HepG2 (cell line): ENCODE measurements around the gene RSPH9. TPM values are rescaled to one million over a fixed set of nuclear protein-coding genes. Genes with fewer than 3 reads are reported as not detected.

Source experiments
- ATAC-seq: fragments of 200-7000 bp; cut with Tn5 transposase; 3 replicates; pipeline ENCODE4 v1.9.1; 2020; ENCODE audit warnings: mild to moderate bottlenecking, moderate library complexity
- BruUV-seq: library from RNA; stranded (reverse); fragments of 400-500 nt; replicated peaks from 2 replicates; lab custom pipeline; 2021; lab: Mats Ljungman, UMichigan
- CTCF ChIA-PET: fragments of 300-600 bp; formaldehyde crosslinking; extraction: SDS; loops from one replicate; lab custom pipeline; 2021; ENCODE audit warnings: low total read pairs, inconsistent platforms, low intra/inter-chr PET ratio; lab: Yijun Ruan, JAX
- POLR2A ChIA-PET: fragments of 350-600 bp; sonication (Branson Sonifier 250); formaldehyde crosslinking; loops from one replicate; lab custom pipeline; 2020; ENCODE audit warnings: antibody characterized with exemption, inconsistent platforms; lab: Yijun Ruan, JAX
- DNase-seq: peaks from one replicate; pipeline ENCODE4 v3.0.0-alpha.2; 2015; ENCODE audit warnings: low spot score
- FAIRE-seq: peaks from 3 replicates; lab custom pipeline; 2011; peaks lifted over from hg19 to GRCh38; lab: Jason Lieb, UNC
- H2AFZ ChIP-seq: one replicate; pipeline ENCODE4 v1.6.1; 2011; ENCODE audit warnings: low read length, inconsistent platforms
- H3K27ac ChIP-seq: fragments of 300-600 bp; 3 replicates; pipeline ENCODE4 v1.8.0; 2011; ENCODE audit warnings: mixed run types, mild to moderate bottlenecking, mixed read lengths, low read length, inconsistent platforms; ENCODE audit not compliant: insufficient read depth; ENCODE audit errors: extremely low read length
- H3K27me3 ChIP-seq, 2 experiments: fragments of 200-600 bp in 1 of 2; 2 replicates in 1 of 2; 3 replicates in 1 of 2; pipeline versions ENCODE4 v1.6.0 to v1.8.0; 2011; ENCODE audit warnings: low read length in 2 of 2, mild to moderate bottlenecking in 2 of 2, moderate library complexity in 2 of 2, inconsistent platforms in 1 of 2; ENCODE audit not compliant: insufficient read depth in 2 of 2, control insufficient read depth in 1 of 2
- H3K36me3 ChIP-seq, 2 experiments: fragments of 200-600 bp in 1 of 2; replicated peaks in 1 of 2; 2 replicates in 1 of 2; 3 replicates in 1 of 2; pipeline versions ENCODE4 v1.5.1 to v1.8.0; 2011; ENCODE audit warnings: low read length in 2 of 2, inconsistent platforms in 1 of 2; ENCODE audit not compliant: insufficient read depth in 2 of 2, control insufficient read depth in 1 of 2
- H3K4me1 ChIP-seq: 2 replicates; pipeline ENCODE4 v1.5.1; 2012; ENCODE audit warnings: low read length, inconsistent platforms; ENCODE audit not compliant: insufficient read depth
- H3K4me2 ChIP-seq: 2 replicates; pipeline ENCODE4 v1.6.0; 2011; ENCODE audit warnings: low read depth, low read length, inconsistent platforms
- H3K4me3 ChIP-seq, 3 experiments: fragments of 200-600 bp in 1 of 3; sonication (generic), shearing (Covaris generic) in 1 of 3; replicated peaks in 1 of 3; 2 replicates each; pipeline ENCODE4 v1.5.1; 2011 to 2016; ENCODE audit warnings: low read length in 3 of 3, inconsistent platforms in 2 of 3, low read depth in 2 of 3, mild to moderate bottlenecking in 2 of 3, control low read depth in 1 of 3, mixed read lengths in 1 of 3; ENCODE audit not compliant: insufficient read depth in 1 of 3
- H3K79me2 ChIP-seq: one replicate; pipeline ENCODE4 v1.6.1; 2011; ENCODE audit warnings: low read length, inconsistent platforms; ENCODE audit not compliant: insufficient read depth
- H3K9ac ChIP-seq: 2 replicates; pipeline ENCODE4 v1.6.0; 2011; ENCODE audit warnings: mild to moderate bottlenecking, low read depth, low read length, inconsistent platforms; ENCODE audit not compliant: insufficient read depth
- H3K9me3 ChIP-seq: 2 replicates; pipeline ENCODE4 v1.5.1; 2012; ENCODE audit warnings: mild to moderate bottlenecking, low read length
- H4K20me1 ChIP-seq: 2 replicates; pipeline ENCODE4 v1.6.0; 2011; ENCODE audit warnings: inconsistent platforms, mild to moderate bottlenecking, low read length, moderate library complexity; ENCODE audit not compliant: insufficient read depth
- ATF3 ChIP-seq: sonication (generic); formaldehyde crosslinking; IDR thresholded peaks from 2 replicates; pipeline ENCODE4 v1.4.0; 2020; ENCODE audit warnings: missing genetic modification reagents
- BRD4 ChIP-seq: sonication (generic); formaldehyde crosslinking; IDR thresholded peaks from 2 replicates; pipeline ENCODE4 v1.4.0; 2020; ENCODE audit warnings: missing genetic modification reagents
- FOXM1 ChIP-seq: sonication (generic); formaldehyde crosslinking; IDR thresholded peaks from 2 replicates; pipeline ENCODE4 v1.5.0; 2020; ENCODE audit warnings: missing genetic modification reagents
- HOXA5 ChIP-seq: sonication (generic); formaldehyde crosslinking; IDR thresholded peaks from 2 replicates; pipeline ENCODE4 v1.4.0; 2020; ENCODE audit warnings: missing genetic modification reagents
- IRF9 ChIP-seq: sonication (generic); formaldehyde crosslinking; IDR thresholded peaks from 2 replicates; pipeline ENCODE4 v1.8.0; 2022; ENCODE audit warnings: missing genetic modification reagents, mild to moderate bottlenecking, borderline replicate concordance
- MED1 ChIP-seq: sonication (generic); formaldehyde crosslinking; IDR thresholded peaks from 2 replicates; pipeline ENCODE4 v1.4.0; 2020; ENCODE audit warnings: missing genetic modification reagents
- MEIS1 ChIP-seq: sonication (generic); formaldehyde crosslinking; IDR thresholded peaks from 2 replicates; pipeline ENCODE4 v1.9.0; 2021; ENCODE audit warnings: mild to moderate bottlenecking, missing genetic modification reagents, moderate library complexity, borderline replicate concordance
- POLR2AphosphoS5 ChIP-seq: IDR thresholded peaks from 2 replicates; pipeline ENCODE4 v1.6.1; 2012; ENCODE audit warnings: low read depth, low read length
- RNF2 ChIP-seq: fragments of 450-650 bp; conservative IDR thresholded peaks from 2 replicates; pipeline ENCODE4 v1.6.1; 2016; ENCODE audit warnings: low read depth
- SIX4 ChIP-seq: sonication (generic); formaldehyde crosslinking; IDR thresholded peaks from 2 replicates; pipeline ENCODE4 v1.4.0; 2020; ENCODE audit warnings: missing genetic modification reagents
- SMARCC2 ChIP-seq: fragments of 450-650 bp; IDR thresholded peaks from 2 replicates; pipeline ENCODE4 v1.6.1; 2017; ENCODE audit warnings: antibody characterized with exemption, mild to moderate bottlenecking
- TBX2 ChIP-seq: sonication (generic); formaldehyde crosslinking; IDR thresholded peaks from 2 replicates; pipeline ENCODE4 v1.5.0; 2020; ENCODE audit warnings: missing genetic modification reagents, mild to moderate bottlenecking, borderline replicate concordance
- ZC3H13 ChIP-seq: sonication (generic); formaldehyde crosslinking; IDR thresholded peaks from 2 replicates; pipeline ENCODE4 v1.8.1; 2023; ENCODE audit warnings: mild to moderate bottlenecking, missing genetic modification reagents, moderate library complexity
- ZFP90 ChIP-seq: sonication (generic); formaldehyde crosslinking; IDR thresholded peaks from 2 replicates; pipeline ENCODE4 v1.8.0; 2022; ENCODE audit warnings: missing genetic modification reagents, mild to moderate bottlenecking, inconsistent platforms, borderline replicate concordance
- ZMYM2 ChIP-seq: sonication (generic); formaldehyde crosslinking; IDR thresholded peaks from 2 replicates; pipeline ENCODE4 v1.8.0; 2022; ENCODE audit warnings: mild to moderate bottlenecking, missing genetic modification reagents
- ZNF136 ChIP-seq: sonication (generic); formaldehyde crosslinking; IDR thresholded peaks from 2 replicates; pipeline ENCODE4 v1.8.1; 2022; ENCODE audit warnings: low read depth, mild to moderate bottlenecking, moderate library complexity, missing genetic modification reagents
- ZNF232 ChIP-seq: sonication (generic); formaldehyde crosslinking; IDR thresholded peaks from 2 replicates; pipeline ENCODE4 v1.4.0; 2020; ENCODE audit warnings: missing genetic modification reagents, borderline replicate concordance
- ZNF441 ChIP-seq: sonication (generic); formaldehyde crosslinking; IDR thresholded peaks from 2 replicates; pipeline ENCODE4 v1.7.0; 2021; ENCODE audit warnings: missing genetic modification reagents, borderline replicate concordance
- ZNF784 ChIP-seq: sonication (generic); formaldehyde crosslinking; IDR thresholded peaks from 2 replicates; pipeline ENCODE4 v1.5.1; 2020; ENCODE audit warnings: missing genetic modification reagents, mild to moderate bottlenecking, borderline replicate concordance
- WGBS: methylation state at CpG from one replicate; pipeline ENCODE4 v1.1.6; 2017; ENCODE audit warnings: low lambda C conversion rate; 5-methylcytosine and 5-hydroxymethylcytosine counted together
- in situ Hi-C: cut with HindIII; loops from 2 replicates; pipeline ENCODE4 v1.10.0; 2017; ENCODE audit warnings: low pct_unique_long_range_greater_than_20kb; ENCODE audit not compliant: extremely low pct_ligation_motif_present
- intact Hi-C: fragments of 100-400 bp; cut with micrococcal nuclease; formaldehyde crosslinking; loops from one replicate; pipeline ENCODE4 v1.10.0; 2022; ENCODE audit not compliant: unreplicated experiment
- polyA plus RNA-seq, 8 experiments: library from polyadenylated mRNA; depleted of rRNA in 3 of 8; stranded (reverse) in 7 of 8; unstranded in 1 of 8; fragments of >200 nt; fragmentation: Illumina TruSeq in 4 of 8; extraction: Trizol in 4 of 8; gene quantifications; 2 replicates each; pipeline versions ENCODE4 v1.2.1 to v1.2.3, GENCODE V29; 2011 to 2016; ENCODE audit warnings: low read depth in 4 of 8, missing spikeins in 1 of 8, mixed read lengths in 1 of 8; ENCODE audit not compliant: insufficient read depth in 1 of 8
- total RNA-seq, 5 experiments: library from RNA; depleted of rRNA; stranded (reverse); fragments of >200 nt; fragmentation: Illumina TruSeq; extraction: Trizol; gene quantifications; 2 replicates each; pipeline ENCODE4 v1.2.3, GENCODE V29; 2016; ENCODE audit warnings: low read depth in 1 of 5

RSPH9 gene
- total and polyA plus RNA-seq, 2 of the 13 experiments (the other 11 are each of a cell fraction or from before 2014, with no cell fraction given) = 0.04 TPM; not detected in 1

GRCh38 chr6:43670623-43670986 lies 25.8 kb downstream of the RSPH9 start:
- Histone ChIP-seq H2AFZ (no peak overlapping the region), H3K4me2 (no peak overlapping the region), H4K20me1 (no peaks in the 10 kb centered on the region), H3K79me2 (no peaks in the 10 kb centered on the region), H3K27me3 (peaks cover 0 to 6% of the 10 kb centered on the region in 2 experiments; a peak in 1 of 5 replicates), H3K9me3 (no peaks in the 10 kb centered on the region), H3K4me3 (no peak overlapping the region), H3K4me1 (peaks cover 79% of the 10 kb centered on the region), H3K27ac (no peak overlapping the region), H3K9ac (no peak overlapping the region), H3K36me3 (peaks cover 23 to 35% of the 10 kb centered on the region in 2 experiments)
- in situ Hi-C loops = no loop called here
- intact Hi-C loops = loop anchor here (2.0 kb wide), 1 partner anchor 40 kb away; no protein-coding TSS in a partner anchor
- no peak for DNase-seq
- CTCF ChIA-PET = no interaction called here
- 95% methylated on average over 4 of the region's 6 CpGs for WGBS
- ATAC-seq = no peak
- no peak for FAIRE-seq
- POLR2A ChIA-PET = interaction anchor here (0.8 to 7.5 kb wide), 6 partner anchors 13 to 99 kb away, joined by 3 to 55 read pairs (median 8); partner anchors contain the start of genes GTPBP2, MRPS18A and VEGFA
- no TSS peak for BruUV-seq
- no peak for TF ChIP-seq SIX4
- 0 out of 2 replicates have a peak, but pooled peaks have one; percentile 29 for TF ChIP-seq ZC3H13 (CRISPR knock-in tag)
- no peak for TF ChIP-seq MEIS1 (CRISPR knock-in tag)
- peak; percentile 28; the same call in 1 of the 2 replicates for TF ChIP-seq FOXM1 (CRISPR knock-in tag)
- no peak for TF ChIP-seq HOXA5 (CRISPR knock-in tag)
- 0 out of 2 replicates have a peak, but pooled peaks have one; percentile 36 for TF ChIP-seq ZNF232 (CRISPR knock-in tag)
- TF ChIP-seq BRD4 = peak; percentile 66; the same call in 1 of the 2 replicates
- 0 out of 2 replicates have a peak, but pooled peaks have one; percentile 10 for TF ChIP-seq IRF9 (CRISPR knock-in tag)
- TF ChIP-seq TBX2 (CRISPR knock-in tag) = no peak
- 0 out of 2 replicates have a peak, but pooled peaks have one; percentile 29 for TF ChIP-seq ZFP90
- no peak for TF ChIP-seq ZMYM2 (CRISPR knock-in tag)
- TF ChIP-seq MED1 (CRISPR knock-in tag) = 0 out of 2 replicates have a peak, but pooled peaks have one; percentile 11
- TF ChIP-seq SMARCC2 = no peak
- TF ChIP-seq ZNF441 (CRISPR knock-in tag) = 0 out of 2 replicates have a peak, but pooled peaks have one; percentile 27
- TF ChIP-seq POLR2AphosphoS5 = peak; percentile 14; the same call in 1 of the 2 replicates
- no peak for TF ChIP-seq ZNF784 (CRISPR knock-in tag)
- no peak for TF ChIP-seq ATF3
- no peak for TF ChIP-seq RNF2
- TF ChIP-seq ZNF136 (CRISPR knock-in tag) = no peak
